T47D (cell line): ENCODE results near the gene CACNA2D4.

Experiments used
- DNase-seq, 2 experiments: peaks; one replicate each; pipeline versions ENCODE4 v3.0.0 to v3.0.0-alpha.2; 2011 to 2012; ENCODE audit warnings: low read depth in 1 of 2, low spot score in 1 of 2
- JUND ChIP-seq: IDR thresholded peaks from 2 replicates; pipeline ENCODE4 v1.6.1; 2012; ENCODE audit warnings: low read depth
- in situ Hi-C: cut with HindIII; loops from 2 replicates; pipeline ENCODE4 v1.10.0; 2016; ENCODE audit warnings: low sequenced_read_pairs, low pct_unique_long_range_greater_than_20kb

The CACNA2D4 gene

DNA sequence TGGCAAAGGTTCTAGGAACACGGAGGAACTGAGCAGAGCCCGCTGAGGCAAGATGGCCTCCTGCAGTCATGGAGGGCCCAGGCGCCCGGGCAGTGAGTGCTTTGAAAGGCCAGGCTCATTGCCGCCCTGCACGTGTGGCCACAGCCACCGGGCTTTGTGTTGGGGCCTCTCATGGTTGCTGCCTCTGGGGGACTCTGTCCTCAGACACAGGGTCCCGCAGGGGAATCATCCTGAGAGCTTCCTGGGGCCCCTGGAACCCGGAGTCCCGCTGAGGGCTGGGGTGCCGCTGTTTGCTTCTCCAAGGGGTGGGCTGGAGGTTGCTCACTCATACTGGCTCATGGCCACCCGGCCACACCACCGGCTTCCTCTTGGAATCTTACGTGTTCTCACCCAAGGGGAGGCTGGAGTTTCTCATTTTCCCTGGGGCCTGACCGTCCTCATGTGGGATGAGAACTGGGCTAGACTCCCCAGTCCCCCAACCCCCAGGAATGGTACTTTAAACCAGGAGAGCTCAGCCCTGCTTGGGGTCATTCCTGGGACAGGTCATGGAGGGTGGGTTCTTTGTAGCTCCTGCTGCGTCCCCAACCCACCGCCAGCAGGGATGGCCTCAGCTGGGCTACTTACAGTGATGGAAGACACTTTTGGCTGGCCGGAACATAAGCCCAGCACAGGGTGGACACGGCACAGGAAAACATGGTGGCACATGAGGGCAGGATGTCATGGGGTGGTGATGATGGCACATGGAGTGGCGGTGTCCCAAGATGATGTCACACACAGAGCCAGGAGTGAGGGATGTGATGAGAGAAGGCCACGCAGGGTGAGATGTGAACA, 119.2 kb downstream of the CACNA2D4 start:
- in situ Hi-C loops, result no loop called here
- TF ChIP-seq JUND, result no peak
- DNase-seq, result no peak

DNA sequence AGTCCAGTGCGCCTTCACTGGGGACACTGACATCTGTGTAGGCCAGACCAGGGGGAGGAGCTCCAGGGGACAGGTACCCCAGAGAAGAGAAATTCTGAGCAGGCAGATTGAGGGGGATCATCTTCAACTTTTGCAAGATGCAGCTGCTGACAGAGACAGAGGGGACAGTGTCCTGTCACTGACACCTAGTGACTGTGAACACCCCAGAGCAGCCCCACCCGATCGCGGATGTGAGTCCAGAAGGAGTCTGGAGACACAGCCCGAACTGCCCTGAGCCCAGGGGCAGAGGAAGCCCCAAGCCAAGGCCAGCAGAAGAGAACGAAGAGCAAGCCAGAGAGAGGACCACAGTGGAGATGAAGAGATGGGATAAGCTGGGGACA, 119.8 kb downstream of the CACNA2D4 start:
- in situ Hi-C loops, result no loop called here

GRCh38 chr12:1797991-1798640, 120.3 kb downstream of the CACNA2D4 start:
- in situ Hi-C loops, result no loop called here
- TF ChIP-seq JUND, result no peak
- no peak for DNase-seq

More for the DNA sequence above, 119.8 kb downstream of the CACNA2D4 start:
- no peak for DNase-seq
- no peak for TF ChIP-seq JUND

DNA sequence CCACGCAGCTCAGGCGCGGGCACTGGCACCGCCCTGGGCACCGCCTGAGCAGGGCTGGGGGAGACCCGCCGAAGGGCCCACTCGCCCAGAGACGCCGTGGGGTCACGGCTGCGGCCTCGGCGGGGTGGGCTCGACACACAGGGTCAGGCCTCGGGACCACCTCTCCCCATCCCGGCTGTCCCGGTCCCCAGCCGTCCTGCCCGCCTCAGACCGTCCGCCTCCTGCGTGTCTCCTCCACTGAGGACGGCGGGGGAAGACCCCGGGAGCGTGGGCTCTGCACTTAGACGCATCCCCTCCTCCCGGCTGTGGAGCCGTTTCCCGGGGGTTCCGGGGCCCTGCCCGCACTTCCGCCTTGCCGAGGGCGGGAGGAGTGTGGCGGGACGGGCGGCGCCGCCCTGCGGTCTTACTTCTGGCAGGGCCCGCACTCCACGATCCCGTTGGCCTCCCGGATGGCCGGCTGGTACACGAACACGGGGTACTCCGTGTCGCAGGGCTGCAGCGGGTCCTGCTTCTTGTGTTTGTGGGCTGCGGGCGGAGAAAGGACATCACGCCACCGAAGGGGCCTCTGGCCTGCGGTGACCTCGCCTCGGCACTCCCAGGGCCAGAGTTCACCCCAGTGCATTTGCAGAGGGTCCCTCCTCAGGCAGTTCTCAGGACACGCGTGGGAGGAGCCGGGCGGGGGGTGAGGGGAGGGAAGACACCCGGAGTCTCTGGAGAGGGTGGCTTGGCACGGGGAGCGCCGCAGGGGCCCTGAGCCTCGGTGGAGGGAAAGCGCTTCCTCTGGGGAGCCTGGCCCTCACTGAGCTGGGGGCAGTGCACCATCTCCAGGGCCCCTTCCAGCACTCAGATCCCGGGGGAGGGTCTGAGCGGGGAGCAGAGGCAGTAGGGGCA, 121.2 kb downstream of the CACNA2D4 start:
- TF ChIP-seq JUND, result no peak
- DNase-seq, result no peak
- in situ Hi-C loops, result no loop called here

DNA sequence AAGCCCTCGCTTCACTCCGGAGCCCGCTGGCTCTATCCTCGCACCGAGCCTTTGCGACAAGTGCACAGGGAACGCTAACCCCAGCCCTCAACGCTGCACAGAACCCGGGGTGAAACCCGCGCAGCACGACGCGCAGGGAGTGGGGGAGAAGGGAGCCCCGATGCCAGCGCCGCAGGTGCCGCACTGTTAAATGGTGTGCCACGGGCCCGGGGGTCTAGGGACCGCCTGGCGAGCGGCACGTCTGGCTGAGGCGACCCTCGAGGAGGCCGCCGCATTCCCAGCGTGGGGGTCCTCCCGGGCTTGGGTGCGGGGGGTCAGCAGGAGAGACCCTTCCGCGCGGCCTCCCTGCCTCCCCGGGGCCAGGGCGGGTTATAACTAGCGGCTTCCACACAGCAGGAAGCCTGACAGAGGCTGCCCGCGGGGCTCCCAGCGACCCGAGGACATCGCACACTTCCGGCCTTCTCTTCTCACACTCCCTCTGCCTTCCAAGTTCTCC, 121.9 kb downstream of the CACNA2D4 start:
- in situ Hi-C loops, result no loop called here
- DNase-seq, result no peak
- TF ChIP-seq JUND, result no peak

DNA sequence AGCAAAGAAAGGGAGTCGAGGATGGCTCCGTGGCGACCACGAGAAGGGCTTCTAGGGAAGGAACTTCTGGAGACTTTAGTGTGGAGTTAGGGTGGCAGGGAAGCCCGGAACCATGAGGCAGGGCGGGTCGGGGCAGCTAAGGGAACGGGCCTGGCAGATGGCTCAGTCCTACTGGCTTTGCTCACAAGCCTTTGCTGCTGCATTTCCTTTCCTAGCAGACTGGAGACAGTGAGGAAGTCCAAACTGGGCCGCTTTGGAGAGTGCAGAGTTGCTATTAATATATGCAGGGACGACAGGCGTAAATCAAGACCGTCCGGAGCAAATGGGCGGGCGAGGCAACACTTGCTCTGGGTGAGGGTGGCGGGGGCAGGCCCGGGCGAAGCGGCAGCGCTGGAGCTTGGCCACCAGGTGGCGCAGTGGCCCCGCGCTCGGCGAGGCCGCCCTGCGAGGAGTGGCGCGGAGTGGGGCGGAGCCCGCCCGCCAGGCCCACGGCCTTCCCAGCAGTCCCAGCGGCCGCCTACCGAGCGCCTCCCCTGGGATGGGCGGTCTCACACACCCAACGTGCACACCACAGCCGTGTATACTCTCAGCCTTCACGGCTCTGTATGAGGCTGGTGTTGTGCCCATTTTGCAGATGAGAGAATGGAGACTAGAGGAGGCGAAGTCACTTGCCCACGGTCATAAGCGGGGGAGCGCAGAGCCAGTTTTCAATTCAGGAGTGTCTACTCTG, 122.5 kb downstream of the CACNA2D4 start:
- no peak for TF ChIP-seq JUND
- in situ Hi-C loops, result no loop called here
- peak; percentile 89 to 90 for DNase-seq

DNA sequence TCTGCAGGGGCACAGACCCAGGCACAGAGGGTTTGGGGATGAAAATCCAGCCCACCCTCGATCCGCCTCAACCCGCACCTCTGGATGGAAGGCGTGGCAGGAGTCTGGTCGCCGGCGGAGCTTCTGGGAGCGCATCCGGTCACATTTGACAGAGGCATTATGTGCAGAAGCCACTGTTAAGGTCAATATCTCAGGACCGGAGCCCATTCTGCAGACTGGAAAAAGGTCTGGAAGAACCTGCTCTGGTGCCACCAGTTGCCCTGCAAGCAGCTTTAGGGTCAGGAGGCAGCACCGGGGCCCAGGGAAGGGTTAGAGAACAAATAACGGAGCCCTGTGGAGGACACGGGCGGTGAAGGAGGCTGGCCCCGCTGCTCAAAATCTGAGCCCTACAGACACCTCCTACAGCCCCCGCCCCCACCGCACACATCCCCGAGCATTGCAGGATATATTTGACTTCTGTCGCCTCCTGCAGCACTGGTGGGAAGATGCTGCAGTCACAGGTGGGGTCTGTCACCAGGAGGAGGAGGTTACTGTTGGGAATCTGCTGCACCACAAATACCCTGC, 123.1 kb downstream of the CACNA2D4 start:
- in situ Hi-C loops, result no loop called here
- DNase-seq, result no peak
- TF ChIP-seq JUND, result no peak

GRCh38 chr12:1794440-1795090, 123.9 kb downstream of the CACNA2D4 start:
- no peak for DNase-seq
- in situ Hi-C loops, result no loop called here

GRCh38 chr12:1793426-1794210, 124.8 kb downstream of the CACNA2D4 start:
- TF ChIP-seq JUND, result no peak
- DNase-seq, result no peak
- in situ Hi-C loops, result no loop called here

More at GRCh38 chr12:1794440-1795090, 123.9 kb downstream of the CACNA2D4 start:
- no peak for TF ChIP-seq JUND

GRCh38 chr12:1792406-1792805, 126.0 kb downstream of the CACNA2D4 start:
- no peak for TF ChIP-seq JUND
- in situ Hi-C loops, result no loop called here
- no peak for DNase-seq
